A673 (cell line): ENCODE results near the gene TECTA. TPM values are rescaled to one million over a fixed set of nuclear protein-coding genes. Genes with fewer than 3 reads are reported as not detected.

Experiments
- BruUV-seq: library from RNA; stranded (reverse); fragments of 400-500 nt; replicated peaks from 2 replicates; lab custom pipeline; 2021; lab: Mats Ljungman, UMichigan
- CTCF ChIA-PET: fragments of 300-600 bp; sonication (Branson Sonifier 250); formaldehyde crosslinking; loops from one replicate; lab custom pipeline; 2022; ENCODE audit warnings: antibody characterized with exemption; lab: Charles Lee
- POLR2A ChIA-PET: fragments of 300-600 bp; sonication (Branson Sonifier 250); formaldehyde crosslinking; loops from one replicate; lab custom pipeline; 2022; ENCODE audit warnings: antibody characterized with exemption; ENCODE audit not compliant: low non-redundant PET; lab: Charles Lee
- DNase-seq: peaks from one replicate; pipeline ENCODE4 v3.0.0-alpha.2; 2015; ENCODE audit warnings: low spot score
- H3K27ac ChIP-seq: fragments of 200-600 bp; sonication (generic); 2 replicates; pipeline ENCODE4 v1.5.1; 2016; ENCODE audit warnings: mixed run types, low read depth, mild to moderate bottlenecking, mixed read lengths, antibody characterized with exemption, low read length; ENCODE audit not compliant: poor library complexity, severe bottlenecking
- H3K27me3 ChIP-seq: fragments of 200-600 bp; sonication (generic); replicated peaks from 2 replicates; pipeline ENCODE4 v1.6.1; 2017; ENCODE audit warnings: mixed run types, low read depth, mild to moderate bottlenecking, mixed read lengths, antibody characterized with exemption, low read length; ENCODE audit not compliant: insufficient read depth, poor library complexity
- H3K36me3 ChIP-seq: fragments of 200-600 bp; sonication (generic); 2 replicates; pipeline ENCODE4 v1.6.1; 2016; ENCODE audit warnings: mixed run types, mild to moderate bottlenecking, mixed read lengths, antibody characterized with exemption, low read length; ENCODE audit not compliant: insufficient read depth, poor library complexity, severe bottlenecking
- H3K4me1 ChIP-seq: fragments of 200-600 bp; sonication (generic); 2 replicates; pipeline ENCODE4 v1.6.1; 2017; ENCODE audit warnings: mixed run types, mild to moderate bottlenecking, mixed read lengths, antibody characterized with exemption, low read length; ENCODE audit not compliant: insufficient read depth, poor library complexity, severe bottlenecking
- H3K4me3 ChIP-seq: fragments of 200-600 bp; sonication (generic); 2 replicates; pipeline ENCODE4 v1.5.1; 2016; ENCODE audit warnings: low read depth, mixed run types, mild to moderate bottlenecking, mixed read lengths, low read length; ENCODE audit not compliant: poor library complexity, severe bottlenecking
- H3K9me3 ChIP-seq: fragments of 200-600 bp; sonication (generic); 2 replicates; pipeline ENCODE4 v1.6.1; 2016; ENCODE audit warnings: mixed run types, low read depth, mild to moderate bottlenecking, mixed read lengths, antibody characterized with exemption, low read length; ENCODE audit not compliant: poor library complexity, severe bottlenecking
- CTCF ChIP-seq: fragments of 300-800, 200-600 bp; sonication (generic); conservative IDR thresholded peaks from 2 replicates; pipeline ENCODE4 v1.5.1; 2017; ENCODE audit warnings: low read depth, mild to moderate bottlenecking, antibody characterized with exemption, low read length, moderate library complexity, mixed read lengths
- EZH2 ChIP-seq: fragments of 200-600 bp; sonication (generic); IDR thresholded peaks from 2 replicates; pipeline ENCODE4 v1.6.1; 2017; ENCODE audit warnings: borderline replicate concordance, low read depth, mild to moderate bottlenecking, mixed read lengths, antibody characterized with exemption, low read length; ENCODE audit not compliant: poor library complexity, severe bottlenecking
- intact Hi-C: fragments of 100-400 bp; cut with micrococcal nuclease; formaldehyde crosslinking; loops from one replicate; pipeline ENCODE4 v1.10.0; 2022; ENCODE audit not compliant: unreplicated experiment
- total RNA-seq: library from RNA; stranded (reverse); gene quantifications from 2 replicates; pipeline ENCODE4 v1.2.3, GENCODE V29; 2021

The TECTA gene
- total RNA-seq, 1 experiment from 2014 or later = 0.19 TPM

- TF ChIP-seq CTCF (peak; percentile 48), EZH2 (no peak)
- DNase-seq = no peak
- Histone ChIP-seq H3K4me1 (no peaks in the 10 kb centered on the region), H3K36me3 (no peaks in the 10 kb centered on the region), H3K4me3 (no peak overlapping the region), H3K27ac (no peak overlapping the region), H3K9me3 (no peaks in the 10 kb centered on the region), H3K27me3 (peaks cover 10% of the 10 kb centered on the region)
- ChIA-PET POLR2A (no interaction called here), CTCF (no interaction called here)
- intact Hi-C loops = loop anchor here (10.0 kb wide), 1 partner anchor 170 kb away; no protein-coding TSS in a partner anchor
- BruUV-seq = no TSS peak
Observed at GRCh38 chr11:121104312-121104762, 3.3 kb downstream of the TECTA start.

GRCh38 chr11:121105063-121105480 is 4.0 kb downstream of the TECTA start:
- POLR2A ChIA-PET = no interaction called here

GRCh38 chr11:121105481-121106195 is 4.6 kb downstream of the TECTA start:
- intact Hi-C loops = loop anchor here (10.0 kb wide), 1 partner anchor 171 kb away; no protein-coding TSS in a partner anchor
- no peaks in the 10 kb centered on the region for H3K9me3 ChIP-seq
- H3K27me3 ChIP-seq = peaks cover 10% of the 10 kb centered on the region
- TF ChIP-seq EZH2 (no peak), CTCF (no peak)
- no TSS peak for BruUV-seq
- no peak overlapping the region for H3K4me3 ChIP-seq
- no peak for DNase-seq
- H3K36me3 ChIP-seq = no peaks in the 10 kb centered on the region
- ChIA-PET POLR2A (no interaction called here), CTCF (no interaction called here)
- H3K4me1 ChIP-seq = no peaks in the 10 kb centered on the region
- H3K27ac ChIP-seq = no peak overlapping the region

More at GRCh38 chr11:121105063-121105480, 4.0 kb downstream of the TECTA start:
- H3K4me1 ChIP-seq = no peaks in the 10 kb centered on the region
- H3K27me3 ChIP-seq = peaks cover 10% of the 10 kb centered on the region
- no peak overlapping the region for H3K4me3 ChIP-seq
- BruUV-seq = no TSS peak
- no peaks in the 10 kb centered on the region for H3K9me3 ChIP-seq
- no peak for DNase-seq
- CTCF ChIA-PET = no interaction called here
- intact Hi-C loops = loop anchor here (10.0 kb wide), 1 partner anchor 170 kb away; no protein-coding TSS in a partner anchor
- no peak overlapping the region for H3K27ac ChIP-seq
- H3K36me3 ChIP-seq = no peaks in the 10 kb centered on the region
- no peak for TF ChIP-seq CTCF
- TF ChIP-seq EZH2 = no peak
